Peyer's patch (tissue), 4 donors: ENCODE results near the gene MGST2.

Source experiments
- POLR2A ChIP-seq, 2 donors: fragments of 450-650 bp; IDR thresholded peaks; one replicate each; pipeline ENCODE4 v1.5.1; 2017; ENCODE audit warnings: antibody characterized with exemption in 2 of 2, mild to moderate bottlenecking in 2 of 2, moderate library complexity in 2 of 2
- TF ChIP-seq, protein P1 (sequence below), 6 experiments: fragments of 450-650 bp in 4 of 6; fragments of 200-600 bp in 2 of 6; sonication (generic) in 1 of 6; IDR thresholded peaks; one replicate each; pipeline ENCODE4 v1.5.1; 2017 to 2019; ENCODE audit warnings: antibody characterized with exemption in 6 of 6, mild to moderate bottlenecking in 3 of 6, moderate library complexity in 1 of 6

DNA sequence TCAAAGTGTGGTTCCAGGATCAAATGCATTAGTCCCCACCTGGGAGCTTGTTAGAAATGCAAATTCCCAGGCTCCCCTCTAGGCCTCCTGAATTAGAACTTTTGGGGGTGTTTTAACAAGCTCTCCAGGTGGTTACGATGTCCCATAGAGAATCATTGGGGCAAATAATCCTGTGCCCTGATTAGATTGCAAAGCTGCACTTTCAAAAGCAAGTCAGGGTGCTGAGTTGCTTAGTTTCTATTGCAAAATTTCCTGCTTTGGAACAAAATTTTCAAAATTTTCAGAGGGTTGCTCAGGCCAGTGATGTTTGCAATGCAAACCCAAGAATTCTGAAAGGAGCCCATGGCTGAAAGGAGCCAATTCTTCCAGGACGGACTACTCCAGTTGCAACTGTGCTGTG, 71.0 kb downstream of the MGST2 start:
- TF ChIP-seq, protein P1, sequence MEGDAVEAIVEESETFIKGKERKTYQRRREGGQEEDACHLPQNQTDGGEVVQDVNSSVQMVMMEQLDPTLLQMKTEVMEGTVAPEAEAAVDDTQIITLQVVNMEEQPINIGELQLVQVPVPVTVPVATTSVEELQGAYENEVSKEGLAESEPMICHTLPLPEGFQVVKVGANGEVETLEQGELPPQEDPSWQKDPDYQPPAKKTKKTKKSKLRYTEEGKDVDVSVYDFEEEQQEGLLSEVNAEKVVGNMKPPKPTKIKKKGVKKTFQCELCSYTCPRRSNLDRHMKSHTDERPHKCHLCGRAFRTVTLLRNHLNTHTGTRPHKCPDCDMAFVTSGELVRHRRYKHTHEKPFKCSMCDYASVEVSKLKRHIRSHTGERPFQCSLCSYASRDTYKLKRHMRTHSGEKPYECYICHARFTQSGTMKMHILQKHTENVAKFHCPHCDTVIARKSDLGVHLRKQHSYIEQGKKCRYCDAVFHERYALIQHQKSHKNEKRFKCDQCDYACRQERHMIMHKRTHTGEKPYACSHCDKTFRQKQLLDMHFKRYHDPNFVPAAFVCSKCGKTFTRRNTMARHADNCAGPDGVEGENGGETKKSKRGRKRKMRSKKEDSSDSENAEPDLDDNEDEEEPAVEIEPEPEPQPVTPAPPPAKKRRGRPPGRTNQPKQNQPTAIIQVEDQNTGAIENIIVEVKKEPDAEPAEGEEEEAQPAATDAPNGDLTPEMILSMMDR (IDR thresholded peaks at IDR 0.05), result no peak
- no peak for TF ChIP-seq POLR2A (IDR thresholded peaks at IDR 0.05)
